Measurements from ENCODE around the gene RNMT. TPM values are rescaled to one million over a fixed set of nuclear protein-coding genes. Genes with fewer than 3 reads are reported as not detected.
"Not testable (repeated sequence)": the region's sequence is repeated elsewhere in the genome, so short reads cannot be mapped to it uniquely, and the experiment has no call there.

The RNMT gene
- total RNA-seq, 1 donor from 2014 or later, result 40.8 TPM

DNA sequence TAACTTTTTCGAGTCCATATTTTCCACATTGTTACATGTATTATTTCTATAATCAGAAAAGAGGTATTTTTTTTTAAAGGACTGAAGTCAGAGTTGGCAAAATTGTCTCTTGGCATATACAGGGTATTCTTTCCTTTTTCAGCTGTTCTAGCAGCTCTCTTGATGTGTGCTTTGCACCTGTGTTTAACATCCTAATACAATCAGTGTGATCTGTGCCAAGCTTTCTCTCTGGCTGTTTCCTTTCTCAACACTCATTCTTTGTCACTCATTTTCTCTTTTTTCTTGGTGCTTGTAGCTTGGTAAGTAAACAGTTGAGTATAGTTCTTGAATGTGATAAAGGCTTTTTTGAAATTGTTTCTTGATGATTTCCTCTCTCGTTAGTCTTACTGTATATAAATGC is 9.2 kb downstream of the RNMT start:
- no peaks in the 10 kb centered on the region for H3K4me1 Mint-ChIP-seq (ENCODE audit: unreplicated experiment)
- H3K36me3 Mint-ChIP-seq, result peaks cover 16% of the 10 kb centered on the region
- H3K4me3 Mint-ChIP-seq, result no peak overlapping the region
- TF ChIP-seq, protein P1, sequence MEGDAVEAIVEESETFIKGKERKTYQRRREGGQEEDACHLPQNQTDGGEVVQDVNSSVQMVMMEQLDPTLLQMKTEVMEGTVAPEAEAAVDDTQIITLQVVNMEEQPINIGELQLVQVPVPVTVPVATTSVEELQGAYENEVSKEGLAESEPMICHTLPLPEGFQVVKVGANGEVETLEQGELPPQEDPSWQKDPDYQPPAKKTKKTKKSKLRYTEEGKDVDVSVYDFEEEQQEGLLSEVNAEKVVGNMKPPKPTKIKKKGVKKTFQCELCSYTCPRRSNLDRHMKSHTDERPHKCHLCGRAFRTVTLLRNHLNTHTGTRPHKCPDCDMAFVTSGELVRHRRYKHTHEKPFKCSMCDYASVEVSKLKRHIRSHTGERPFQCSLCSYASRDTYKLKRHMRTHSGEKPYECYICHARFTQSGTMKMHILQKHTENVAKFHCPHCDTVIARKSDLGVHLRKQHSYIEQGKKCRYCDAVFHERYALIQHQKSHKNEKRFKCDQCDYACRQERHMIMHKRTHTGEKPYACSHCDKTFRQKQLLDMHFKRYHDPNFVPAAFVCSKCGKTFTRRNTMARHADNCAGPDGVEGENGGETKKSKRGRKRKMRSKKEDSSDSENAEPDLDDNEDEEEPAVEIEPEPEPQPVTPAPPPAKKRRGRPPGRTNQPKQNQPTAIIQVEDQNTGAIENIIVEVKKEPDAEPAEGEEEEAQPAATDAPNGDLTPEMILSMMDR (conservative IDR thresholded peaks at IDR 0.05), result no peak
- H3K27ac Mint-ChIP-seq, result no peak overlapping the region
- H3K9me3 Mint-ChIP-seq, result no peaks in the 10 kb centered on the region
- no peaks in the 10 kb centered on the region for H3K27me3 Mint-ChIP-seq
- DNase-seq (ENCODE audit: extremely low spot score, unreplicated experiment), result no peak

DNA sequence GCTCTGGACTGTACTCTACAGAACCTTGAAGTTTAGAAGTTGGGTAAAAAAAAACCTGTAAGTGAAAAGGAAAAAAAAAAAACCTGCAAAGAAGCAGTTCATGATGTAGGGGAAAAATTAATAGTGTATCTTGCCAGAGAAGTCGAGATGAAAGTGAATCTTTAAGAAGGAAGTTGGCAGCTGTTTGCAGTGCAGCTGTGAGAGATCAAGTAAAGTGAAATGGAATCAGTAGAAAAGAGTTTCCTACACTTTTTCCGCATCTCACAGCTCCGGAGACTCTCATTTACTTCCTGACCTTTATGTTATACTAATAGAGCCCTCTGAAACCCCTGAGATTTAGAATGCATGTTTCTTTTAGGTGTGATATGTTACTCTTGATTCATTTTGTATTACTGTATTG is 19.2 kb downstream of the RNMT start:
- H3K27ac Mint-ChIP-seq, result no peak overlapping the region
- H3K27me3 Mint-ChIP-seq, result no peaks in the 10 kb centered on the region
- TF ChIP-seq, protein P1 (conservative IDR thresholded peaks at IDR 0.05), result no peak
- DNase-seq (ENCODE audit: extremely low spot score, unreplicated experiment), result no peak
- no peaks in the 10 kb centered on the region for H3K9me3 Mint-ChIP-seq
- no peaks in the 10 kb centered on the region for H3K4me1 Mint-ChIP-seq (ENCODE audit: unreplicated experiment)
- H3K4me3 Mint-ChIP-seq, result no peak overlapping the region
- peaks cover 32% of the 10 kb centered on the region for H3K36me3 Mint-ChIP-seq

- no peak overlapping the region for H3K27ac Mint-ChIP-seq
- no peak overlapping the region for H3K4me3 Mint-ChIP-seq
- peaks cover 36% of the 10 kb centered on the region for H3K36me3 Mint-ChIP-seq
- TF ChIP-seq, protein P1 (conservative IDR thresholded peaks at IDR 0.05), result peak; percentile 21
- H3K4me1 Mint-ChIP-seq (ENCODE audit: unreplicated experiment), result no peaks in the 10 kb centered on the region
- no peaks in the 10 kb centered on the region for H3K27me3 Mint-ChIP-seq
- no peaks in the 10 kb centered on the region for H3K9me3 Mint-ChIP-seq
- DNase-seq (ENCODE audit: extremely low spot score, unreplicated experiment), result no peak
These were observed 20.2 kb downstream of the RNMT start for GRCh38 chr18:13746633-13747032.

GRCh38 chr18:13751599-13751998 is 25.1 kb downstream of the RNMT start:
- H3K27ac Mint-ChIP-seq; H3K27me3 Mint-ChIP-seq; DNase-seq (ENCODE audit: extremely low spot score, unreplicated experiment); H3K4me3 Mint-ChIP-seq; H3K4me1 Mint-ChIP-seq (ENCODE audit: unreplicated experiment); H3K9me3 Mint-ChIP-seq: not testable (repeated sequence)
- peaks cover 47% of the 10 kb centered on the region for H3K36me3 Mint-ChIP-seq

DNA sequence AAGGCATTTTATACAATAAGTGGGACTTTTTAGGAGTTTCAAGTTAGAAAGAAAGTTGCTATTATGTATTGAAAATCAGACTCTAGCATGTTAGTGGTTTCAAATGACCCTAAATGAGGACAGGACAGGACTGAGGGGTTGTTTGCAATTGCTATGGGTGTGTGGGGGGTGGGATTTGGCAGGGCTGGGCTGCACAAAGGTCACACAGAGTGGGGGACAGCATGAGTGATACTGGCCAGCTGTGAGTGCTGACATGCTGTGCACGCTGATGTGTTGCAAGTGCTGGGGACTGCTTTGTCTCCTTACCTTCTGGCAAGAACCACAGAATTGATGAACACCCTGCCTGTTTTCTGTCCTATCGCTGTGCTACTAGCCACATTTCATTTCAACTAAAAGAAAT is 29.8 kb downstream of the RNMT start:
- no peak overlapping the region for H3K27ac Mint-ChIP-seq
- no peaks in the 10 kb centered on the region for H3K4me1 Mint-ChIP-seq (ENCODE audit: unreplicated experiment)
- TF ChIP-seq, protein P1 (conservative IDR thresholded peaks at IDR 0.05), result no peak
- no peaks in the 10 kb centered on the region for H3K9me3 Mint-ChIP-seq
- peaks cover 47% of the 10 kb centered on the region for H3K36me3 Mint-ChIP-seq
- H3K27me3 Mint-ChIP-seq, result no peaks in the 10 kb centered on the region
- DNase-seq (ENCODE audit: extremely low spot score, unreplicated experiment), result no peak
- H3K4me3 Mint-ChIP-seq, result no peak overlapping the region

GRCh38 chr18:13756671-13757070 is 30.2 kb downstream of the RNMT start:
- no peak for DNase-seq (ENCODE audit: extremely low spot score, unreplicated experiment)
- peaks cover 43% of the 10 kb centered on the region for H3K36me3 Mint-ChIP-seq
- H3K27me3 Mint-ChIP-seq, result no peaks in the 10 kb centered on the region
- H3K27ac Mint-ChIP-seq, result no peak overlapping the region
- TF ChIP-seq, protein P1 (conservative IDR thresholded peaks at IDR 0.05), result no peak
- H3K4me3 Mint-ChIP-seq, result no peak overlapping the region
- H3K4me1 Mint-ChIP-seq (ENCODE audit: unreplicated experiment), result no peaks in the 10 kb centered on the region
- no peaks in the 10 kb centered on the region for H3K9me3 Mint-ChIP-seq
